Astrocyte (in vitro differentiated cells and primary cell): Measurements from ENCODE around the gene CACNA1C. TPM values are rescaled to one million over a fixed set of nuclear protein-coding genes. Genes with fewer than 3 reads are reported as not detected.

Experiments
- DNase-seq: peaks from one replicate; pipeline ENCODE4 v3.0.0-alpha.2; 2010; ENCODE audit warnings: low read depth
- FAIRE-seq: peaks from 2 replicates; lab custom pipeline; 2011; peaks lifted over from hg19 to GRCh38; lab: Jason Lieb, UNC
- H2AFZ ChIP-seq: 2 replicates; pipeline ENCODE4 v1.6.0; 2012; ENCODE audit warnings: low read depth, low read length, inconsistent platforms
- H3K27ac ChIP-seq: 2 replicates; pipeline ENCODE4 v1.5.1; 2011; ENCODE audit warnings: low read depth, low read length, inconsistent platforms
- H3K27me3 ChIP-seq: 2 replicates; pipeline ENCODE4 v1.6.0; 2011; ENCODE audit warnings: low read length, inconsistent platforms; ENCODE audit not compliant: insufficient read depth
- H3K36me3 ChIP-seq: 2 replicates; pipeline ENCODE4 v1.5.1; 2011; ENCODE audit warnings: low read length, inconsistent platforms; ENCODE audit not compliant: insufficient read depth
- H3K4me1 ChIP-seq: 2 replicates; pipeline ENCODE4 v1.5.1; 2011; ENCODE audit warnings: low read length, inconsistent platforms; ENCODE audit not compliant: insufficient read depth
- H3K4me2 ChIP-seq: 2 replicates; pipeline ENCODE4 v1.6.0; 2012; ENCODE audit warnings: low read length, inconsistent platforms
- H3K4me3 ChIP-seq: 2 replicates; pipeline ENCODE4 v1.5.1; 2011; ENCODE audit warnings: low read depth, mild to moderate bottlenecking, low read length, inconsistent platforms; ENCODE audit not compliant: insufficient read depth
- H3K79me2 ChIP-seq: 2 replicates; pipeline ENCODE4 v1.6.0; 2012; ENCODE audit warnings: mild to moderate bottlenecking, low read length, inconsistent platforms; ENCODE audit not compliant: insufficient read depth
- H3K9ac ChIP-seq: 2 replicates; pipeline ENCODE4 v1.6.0; 2012; ENCODE audit warnings: mild to moderate bottlenecking, low read length, inconsistent platforms
- H3K9me3 ChIP-seq: 2 replicates; pipeline ENCODE4 v1.5.1; 2012; ENCODE audit warnings: low read depth, mild to moderate bottlenecking, low read length, inconsistent platforms; ENCODE audit not compliant: insufficient read depth
- H4K20me1 ChIP-seq: 2 replicates; pipeline ENCODE4 v1.6.0; 2012; ENCODE audit warnings: low read length, inconsistent platforms; ENCODE audit not compliant: insufficient read depth
- H3K27ac Mint-ChIP-seq: one replicate; pipeline ENCODE4 v1.8.0; 2021; ENCODE audit warnings: mild to moderate bottlenecking, mixed read lengths; ENCODE audit not compliant: unreplicated experiment
- H3K27me3 Mint-ChIP-seq: one replicate; pipeline ENCODE4 v1.8.0; 2021; ENCODE audit warnings: low read depth, mixed read lengths; ENCODE audit not compliant: unreplicated experiment
- H3K36me3 Mint-ChIP-seq: one replicate; pipeline ENCODE4 v1.8.0; 2021; ENCODE audit warnings: low read depth, mixed read lengths; ENCODE audit not compliant: unreplicated experiment
- H3K4me1 Mint-ChIP-seq: one replicate; pipeline ENCODE4 v1.8.0; 2021; ENCODE audit warnings: low read depth, mixed read lengths; ENCODE audit not compliant: unreplicated experiment
- H3K4me3 Mint-ChIP-seq: one replicate; pipeline ENCODE4 v1.8.0; 2021; ENCODE audit warnings: mild to moderate bottlenecking, moderate library complexity, mixed read lengths; ENCODE audit not compliant: unreplicated experiment
- H3K9me3 Mint-ChIP-seq: one replicate; pipeline ENCODE4 v1.8.0; 2021; ENCODE audit warnings: mild to moderate bottlenecking, mixed read lengths; ENCODE audit not compliant: unreplicated experiment
- CTCF ChIP-seq: IDR thresholded peaks from 2 replicates; pipeline ENCODE4 v1.5.1; 2011; ENCODE audit warnings: low read depth, mild to moderate bottlenecking, inconsistent platforms, low read length, moderate library complexity; ENCODE audit not compliant: insufficient read depth
- EZH2 ChIP-seq: IDR thresholded peaks from 2 replicates; pipeline ENCODE4 v1.6.1; 2012; ENCODE audit warnings: mild to moderate bottlenecking, low read length, inconsistent platforms; ENCODE audit not compliant: insufficient read depth
- total RNA-seq: library from RNA; stranded (reverse); gene quantifications from 2 replicates; pipeline ENCODE4 v1.2.1, GENCODE V29; 2021

The CACNA1C gene
- total RNA-seq, 1 donor from 2014 or later, result 2.1 TPM

- H3K27ac ChIP-seq, result peak overlapping the region; percentile 56
- no peak for FAIRE-seq
- peak overlapping the region; percentile 96 for H3K27ac Mint-ChIP-seq
- H3K9me3 Mint-ChIP-seq, result peaks cover 5% of the 10 kb centered on the region
- H3K4me3 Mint-ChIP-seq, result no peak overlapping the region
- DNase-seq, result peak; percentile 85
- peaks cover 6% of the 10 kb centered on the region for H3K27me3 Mint-ChIP-seq
- peaks cover 33% of the 10 kb centered on the region for H3K4me1 ChIP-seq
- H3K9me3 ChIP-seq, result no peaks in the 10 kb centered on the region
- H3K79me2 ChIP-seq, result no peaks in the 10 kb centered on the region
- H3K36me3 ChIP-seq, result no peaks in the 10 kb centered on the region
- peak overlapping the region; percentile 67 for H2AFZ ChIP-seq
- no peaks in the 10 kb centered on the region for H4K20me1 ChIP-seq
- H3K36me3 Mint-ChIP-seq, result no peaks in the 10 kb centered on the region
- no peak for TF ChIP-seq CTCF
- no peak for TF ChIP-seq EZH2
- H3K27me3 ChIP-seq, result no peaks in the 10 kb centered on the region
- peak overlapping the region; percentile 47 for H3K9ac ChIP-seq
- peak overlapping the region; percentile 41 for H3K4me2 ChIP-seq
- peaks cover 46% of the 10 kb centered on the region for H3K4me1 Mint-ChIP-seq
- no peak overlapping the region for H3K4me3 ChIP-seq
Observed at GRCh38 chr12:2615665-2616402, 563.0 kb downstream of the CACNA1C start.

- Mint-ChIP-seq H3K4me3 (no peak overlapping the region), H3K9me3 (peaks cover 9% of the 10 kb centered on the region), H3K27me3 (peaks cover 15% of the 10 kb centered on the region), H3K36me3 (no peaks in the 10 kb centered on the region), H3K4me1 (peaks cover 46% of the 10 kb centered on the region), H3K27ac (no peak overlapping the region)
- DNase-seq, result no peak
- no peaks in the 10 kb centered on the region for H3K9me3 ChIP-seq
- H3K4me1 ChIP-seq, result peaks cover 33% of the 10 kb centered on the region
- TF ChIP-seq CTCF (no peak), EZH2 (no peak)
- H3K4me2 ChIP-seq, result no peak overlapping the region
- H3K36me3 ChIP-seq, result no peaks in the 10 kb centered on the region
- no peaks in the 10 kb centered on the region for H4K20me1 ChIP-seq
- no peak for FAIRE-seq
- no peak overlapping the region for H2AFZ ChIP-seq
- H3K27ac ChIP-seq, result no peak overlapping the region
- no peaks in the 10 kb centered on the region for H3K79me2 ChIP-seq
- H3K27me3 ChIP-seq, result no peaks in the 10 kb centered on the region
- no peak overlapping the region for H3K9ac ChIP-seq
- no peak overlapping the region for H3K4me3 ChIP-seq
Observed at GRCh38 chr12:2616763-2617162, 564.0 kb downstream of the CACNA1C start.

GRCh38 chr12:2617365-2617764 is 564.6 kb downstream of the CACNA1C start:
- Mint-ChIP-seq H3K27me3 (peaks cover 20% of the 10 kb centered on the region), H3K9me3 (peaks cover 7% of the 10 kb centered on the region), H3K27ac (peak overlapping the region; percentile 62), H3K36me3 (no peaks in the 10 kb centered on the region), H3K4me3 (no peak overlapping the region), H3K4me1 (peaks cover 45% of the 10 kb centered on the region)
- DNase-seq, result no peak
- Histone ChIP-seq H3K4me1 (peaks cover 33% of the 10 kb centered on the region), H3K9me3 (no peaks in the 10 kb centered on the region), H3K4me2 (no peak overlapping the region), H4K20me1 (no peaks in the 10 kb centered on the region), H3K4me3 (no peak overlapping the region), H3K27me3 (no peaks in the 10 kb centered on the region), H3K79me2 (no peaks in the 10 kb centered on the region), H2AFZ (no peak overlapping the region), H3K36me3 (no peaks in the 10 kb centered on the region), H3K27ac (no peak overlapping the region), H3K9ac (no peak overlapping the region)
- TF ChIP-seq EZH2 (no peak), CTCF (no peak)
- FAIRE-seq, result no peak
